Natural killer cell (primary cell): ENCODE measurements around the gene RAB15. TPM values are rescaled to one million over a fixed set of nuclear protein-coding genes. Genes with fewer than 3 reads are reported as not detected.

Experiments used
- ATAC-seq, 3 donors: fragments of 150-1000 bp in 2 of 3; fragments of 200-7000 bp in 1 of 3; cut with Tn5 transposase; 1 replicate in 1 of 3; 2 replicates in 2 of 3; pipeline ENCODE4 v1.10.0; 2021; ENCODE audit warnings: mild to moderate bottlenecking in 2 of 3, moderate library complexity in 2 of 3
- DNase-seq, 2 donors: peaks; one replicate each; pipeline versions ENCODE4 v3.0.0 to v3.0.0-alpha.2; 2013 to 2021; ENCODE audit warnings: mixed read lengths in 1 of 2
- H3K27ac ChIP-seq: one replicate; pipeline ENCODE4 v1.5.1; 2013; ENCODE audit warnings: mild to moderate bottlenecking, low read length
- H3K27me3 ChIP-seq: one replicate; pipeline ENCODE4 v1.6.1; 2013; ENCODE audit warnings: low read length; ENCODE audit not compliant: control insufficient read depth, insufficient read depth
- H3K36me3 ChIP-seq: one replicate; pipeline ENCODE4 v1.6.1; 2013; ENCODE audit warnings: low read length; ENCODE audit not compliant: control insufficient read depth, insufficient read depth
- H3K4me1 ChIP-seq: one replicate; pipeline ENCODE4 v1.6.1; 2013; ENCODE audit warnings: low read length; ENCODE audit not compliant: control insufficient read depth, insufficient read depth
- H3K4me3 ChIP-seq: one replicate; pipeline ENCODE4 v1.5.1; 2013; ENCODE audit warnings: low read length
- H3K9me3 ChIP-seq: one replicate; pipeline ENCODE4 v1.6.1; 2013; ENCODE audit warnings: low read length; ENCODE audit not compliant: control insufficient read depth, insufficient read depth
- H3K27ac Mint-ChIP-seq, 2 donors: one replicate each; pipeline ENCODE4 v1.8.0; 2022; ENCODE audit warnings: mild to moderate bottlenecking in 2 of 2, mixed read lengths in 2 of 2, moderate library complexity in 1 of 2
- H3K27me3 Mint-ChIP-seq, 2 donors: one replicate each; pipeline ENCODE4 v1.8.0; 2022; ENCODE audit warnings: low read depth in 2 of 2, mixed read lengths in 2 of 2
- H3K36me3 Mint-ChIP-seq: one replicate; pipeline ENCODE4 v1.8.0; 2022; ENCODE audit warnings: mixed read lengths
- H3K4me1 Mint-ChIP-seq, 2 donors: one replicate each; pipeline ENCODE4 v1.8.0; 2022; ENCODE audit warnings: mixed read lengths in 2 of 2
- H3K4me3 Mint-ChIP-seq: one replicate; pipeline ENCODE4 v1.8.0; 2022; ENCODE audit warnings: mild to moderate bottlenecking, moderate library complexity, mixed read lengths
- H3K9me3 Mint-ChIP-seq, 2 donors: one replicate each; pipeline ENCODE4 v1.8.0; 2022; ENCODE audit warnings: mixed read lengths in 2 of 2
- CTCF ChIP-seq: fragments of 200-600 bp; IDR thresholded peaks from one replicate; pipeline ENCODE4 v1.8.0; 2022; ENCODE audit warnings: antibody characterized with exemption
- WGBS: methylation state at CpG from one replicate; pipeline ENCODE4 v1.1.7; 2013; ENCODE audit warnings: missing lambda C conversion rate; ENCODE audit not compliant: insufficient coverage; 5-methylcytosine and 5-hydroxymethylcytosine counted together
- intact Hi-C: fragments of 100-400 bp; cut with micrococcal nuclease; formaldehyde crosslinking; loops from one replicate; pipeline ENCODE4 v1.14.2; 2022
- total RNA-seq, 4 donors: library from RNA; stranded (reverse); fragments of 120-200 nt in 1 of 4; gene quantifications; one replicate each; pipeline versions ENCODE4 v1.2.3 to v1.2.4, GENCODE V29; 2013 to 2022

Gene RAB15
- total RNA-seq, 3 donors from 2014 or later (not counting 1 experiment from before 2014, with no cell fraction given), result 0.82 to 3.2 (median 1.7) TPM

GRCh38 chr14:64948612-64949210 is 23.4 kb downstream of the RAB15 start:
- Histone ChIP-seq H3K27me3 (no peaks in the 10 kb centered on the region), H3K36me3 (peaks cover 3% of the 10 kb centered on the region), H3K4me3 (no peak overlapping the region), H3K27ac (no peak overlapping the region), H3K9me3 (no peaks in the 10 kb centered on the region), H3K4me1 (peaks cover 8% of the 10 kb centered on the region)
- intact Hi-C loops, result no loop called here
- ATAC-seq, result no peak
- Mint-ChIP-seq H3K4me1 (peaks cover 19 to 37% of the 10 kb centered on the region in 2 donors), H3K9me3 (no peaks in the 10 kb centered on the region), H3K4me3 (no peak overlapping the region), H3K36me3 (no peaks in the 10 kb centered on the region), H3K27me3 (no peaks in the 10 kb centered on the region), H3K27ac (no peak overlapping the region)
- 99% methylated on average over 8 of the region's 8 CpGs for WGBS
- DNase-seq, result no peak
- no peak for TF ChIP-seq CTCF

GRCh38 chr14:64947710-64948611 is 24.2 kb downstream of the RAB15 start:
- DNase-seq (no peak), ATAC-seq (no peak)
- Mint-ChIP-seq H3K4me3 (no peak overlapping the region), H3K36me3 (no peaks in the 10 kb centered on the region), H3K9me3 (no peaks in the 10 kb centered on the region), H3K27ac (no peak overlapping the region), H3K27me3 (no peaks in the 10 kb centered on the region), H3K4me1 (peaks cover 27 to 45% of the 10 kb centered on the region in 2 donors)
- intact Hi-C loops, result no loop called here
- 93% methylated on average over 27 of the region's 28 CpGs for WGBS
- no peak for TF ChIP-seq CTCF
- Histone ChIP-seq H3K9me3 (no peaks in the 10 kb centered on the region), H3K4me3 (no peak overlapping the region), H3K4me1 (peaks cover 14% of the 10 kb centered on the region), H3K36me3 (peaks cover 3% of the 10 kb centered on the region), H3K27me3 (no peaks in the 10 kb centered on the region), H3K27ac (no peak overlapping the region)

- ATAC-seq (no peak), DNase-seq (no peak)
- Mint-ChIP-seq H3K36me3 (no peaks in the 10 kb centered on the region), H3K27me3 (no peaks in the 10 kb centered on the region), H3K4me1 (peaks cover 23 to 46% of the 10 kb centered on the region in 2 donors), H3K27ac (peak overlapping the region in 1 of 2 donors; percentile 27), H3K9me3 (no peaks in the 10 kb centered on the region), H3K4me3 (no peak overlapping the region)
- Histone ChIP-seq H3K4me1 (peaks cover 14% of the 10 kb centered on the region), H3K27ac (no peak overlapping the region), H3K36me3 (peaks cover 3% of the 10 kb centered on the region), H3K9me3 (no peaks in the 10 kb centered on the region), H3K4me3 (no peak overlapping the region), H3K27me3 (no peaks in the 10 kb centered on the region)
- 73% methylated on average over 6 of the region's 6 CpGs for WGBS
- intact Hi-C loops, result no loop called here
- TF ChIP-seq CTCF, result no peak
These were observed 25.7 kb downstream of the RAB15 start for GRCh38 chr14:64946310-64947045.
